Stimulated activated CD4-positive, alpha-beta T cell treated with anti-CD3 and anti-CD28 coated beads, TNF-alpha, amount 100 ng/mL, for 1 hour (primary cell): ENCODE measurements around the gene RNF212.

Experiments
- DNase-seq, 3 donors: peaks; one replicate each; pipeline ENCODE4 v3.0.0-alpha.2; 2020; ENCODE audit warnings: low read depth in 3 of 3, low spot score in 1 of 3

The RNF212 gene

GRCh38 chr4:1115528-1116293 lies 2.3 kb upstream of the RNF212 start:
- no peak for DNase-seq

GRCh38 chr4:1112821-1113182 lies 562 bp downstream of the RNF212 start:
- DNase-seq, result no peak

GRCh38 chr4:1112174-1112820 lies 1.1 kb downstream of the RNF212 start:
- no peak for DNase-seq

GRCh38 chr4:1111259-1111809 lies 2.0 kb downstream of the RNF212 start:
- DNase-seq, result no peak

GRCh38 chr4:1109898-1110506 lies 3.4 kb downstream of the RNF212 start:
- DNase-seq, result no peak

- DNase-seq, result no peak
Observed at GRCh38 chr4:1109333-1109732, 4.0 kb downstream of the RNF212 start.

- no peak for DNase-seq
Observed at GRCh38 chr4:1105662-1106061, 7.7 kb downstream of the RNF212 start.

- DNase-seq, result no peak
Observed at GRCh38 chr4:1105067-1105466, 8.3 kb downstream of the RNF212 start.

GRCh38 chr4:1104647-1105046 lies 8.7 kb downstream of the RNF212 start:
- no peak for DNase-seq

GRCh38 chr4:1099684-1100335 lies 13.6 kb downstream of the RNF212 start:
- DNase-seq, result no peak

- no peak for DNase-seq
Observed at GRCh38 chr4:1099270-1099669, 14.1 kb downstream of the RNF212 start.

GRCh38 chr4:1098311-1098925 lies 14.9 kb downstream of the RNF212 start:
- no peak for DNase-seq

- no peak for DNase-seq
Observed at GRCh38 chr4:1097553-1097952, 15.8 kb downstream of the RNF212 start.

- DNase-seq, result no peak
Observed at GRCh38 chr4:1096841-1097240, 16.5 kb downstream of the RNF212 start.

GRCh38 chr4:1094336-1094690 lies 19.1 kb downstream of the RNF212 start:
- DNase-seq, result no peak

GRCh38 chr4:1093391-1094335 lies 19.7 kb downstream of the RNF212 start:
- no peak for DNase-seq

- DNase-seq, result no peak
Observed at GRCh38 chr4:1092983-1093361, 20.4 kb downstream of the RNF212 start.

GRCh38 chr4:1092026-1092982 lies 21.1 kb downstream of the RNF212 start:
- DNase-seq, result no peak

- DNase-seq, result no peak
Observed at GRCh38 chr4:1091561-1091995, 21.8 kb downstream of the RNF212 start.
